Measurements from ENCODE around the gene FHOD1. TPM values are rescaled to one million over a fixed set of nuclear protein-coding genes. Genes with fewer than 3 reads are reported as not detected.

Gene FHOD1
- total RNA-seq, 1 experiment from 2014 or later = 58.2 TPM

DNA sequence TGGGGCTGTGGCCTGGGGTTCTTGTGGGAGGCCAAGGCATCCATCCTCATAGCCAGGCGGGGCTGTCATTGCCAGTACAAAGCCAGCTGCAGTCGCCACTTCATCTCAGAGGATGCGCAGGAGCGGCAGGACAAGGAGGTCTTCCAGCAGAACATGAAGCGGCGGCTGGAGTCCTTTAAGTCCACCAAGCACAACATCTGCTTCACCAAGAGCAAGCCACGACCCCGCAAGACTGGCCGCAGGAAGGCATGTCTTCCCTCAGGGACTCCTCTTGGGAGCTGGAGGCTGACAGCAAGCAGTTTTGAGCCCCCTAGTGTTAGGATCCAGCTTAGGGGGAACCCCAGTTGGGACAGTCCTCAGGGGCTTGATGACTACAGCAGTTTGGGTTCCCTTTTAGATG, 17.0 kb upstream of the FHOD1 start:
- Histone ChIP-seq H3K4me3 (no peak overlapping the region), H3K27me3 (ENCODE audit: insufficient read depth, low read depth) (no peaks in the 10 kb centered on the region), H3F3A (ENCODE audit: insufficient read depth, low read depth) (peaks cover 17% of the 10 kb centered on the region), H3K4me1 (replicated peaks; ENCODE audit: insufficient read depth) (peaks cover 18% of the 10 kb centered on the region), H3K36me3 (ENCODE audit: low read depth) (no peaks in the 10 kb centered on the region), H3K9me3 (ENCODE audit: insufficient read depth, low read depth) (no peaks in the 10 kb centered on the region), H3K4me2 (no peak overlapping the region), H3K27ac (no peak overlapping the region), H3K9me2 (ENCODE audit: insufficient read depth) (no peaks in the 10 kb centered on the region), H3K79me2 (ENCODE audit: low read depth) (no peaks in the 10 kb centered on the region), H2AFZ (no peak overlapping the region), H4K20me1 (ENCODE audit: insufficient read depth) (no peaks in the 10 kb centered on the region)
- CTCF ChIA-PET = no interaction called here
- no peak for DNase-seq
- intact Hi-C loops (cut with micrococcal nuclease; ENCODE audit: unreplicated experiment) = loop anchor here (5.0 kb wide), 1 partner anchor 73 kb away; no protein-coding TSS in a partner anchor
- POLR2A ChIA-PET (ENCODE audit: unreplicated experiment) = no interaction called here
- TF ChIP-seq EZH2 (IDR thresholded peaks at IDR 0.05; ENCODE audit: low read depth) = no peak
- TF ChIP-seq, protein P1, sequence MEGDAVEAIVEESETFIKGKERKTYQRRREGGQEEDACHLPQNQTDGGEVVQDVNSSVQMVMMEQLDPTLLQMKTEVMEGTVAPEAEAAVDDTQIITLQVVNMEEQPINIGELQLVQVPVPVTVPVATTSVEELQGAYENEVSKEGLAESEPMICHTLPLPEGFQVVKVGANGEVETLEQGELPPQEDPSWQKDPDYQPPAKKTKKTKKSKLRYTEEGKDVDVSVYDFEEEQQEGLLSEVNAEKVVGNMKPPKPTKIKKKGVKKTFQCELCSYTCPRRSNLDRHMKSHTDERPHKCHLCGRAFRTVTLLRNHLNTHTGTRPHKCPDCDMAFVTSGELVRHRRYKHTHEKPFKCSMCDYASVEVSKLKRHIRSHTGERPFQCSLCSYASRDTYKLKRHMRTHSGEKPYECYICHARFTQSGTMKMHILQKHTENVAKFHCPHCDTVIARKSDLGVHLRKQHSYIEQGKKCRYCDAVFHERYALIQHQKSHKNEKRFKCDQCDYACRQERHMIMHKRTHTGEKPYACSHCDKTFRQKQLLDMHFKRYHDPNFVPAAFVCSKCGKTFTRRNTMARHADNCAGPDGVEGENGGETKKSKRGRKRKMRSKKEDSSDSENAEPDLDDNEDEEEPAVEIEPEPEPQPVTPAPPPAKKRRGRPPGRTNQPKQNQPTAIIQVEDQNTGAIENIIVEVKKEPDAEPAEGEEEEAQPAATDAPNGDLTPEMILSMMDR (conservative IDR thresholded peaks at IDR 0.05) = no peak
- BruUV-seq (replicated peaks) = no TSS peak

- intact Hi-C loops (cut with micrococcal nuclease; ENCODE audit: unreplicated experiment) = loop anchor here (5.0 kb wide), 1 partner anchor 74 kb away; no protein-coding TSS in a partner anchor
Observed at GRCh38 chr16:67263201-67263600, 15.9 kb upstream of the FHOD1 start.

DNA sequence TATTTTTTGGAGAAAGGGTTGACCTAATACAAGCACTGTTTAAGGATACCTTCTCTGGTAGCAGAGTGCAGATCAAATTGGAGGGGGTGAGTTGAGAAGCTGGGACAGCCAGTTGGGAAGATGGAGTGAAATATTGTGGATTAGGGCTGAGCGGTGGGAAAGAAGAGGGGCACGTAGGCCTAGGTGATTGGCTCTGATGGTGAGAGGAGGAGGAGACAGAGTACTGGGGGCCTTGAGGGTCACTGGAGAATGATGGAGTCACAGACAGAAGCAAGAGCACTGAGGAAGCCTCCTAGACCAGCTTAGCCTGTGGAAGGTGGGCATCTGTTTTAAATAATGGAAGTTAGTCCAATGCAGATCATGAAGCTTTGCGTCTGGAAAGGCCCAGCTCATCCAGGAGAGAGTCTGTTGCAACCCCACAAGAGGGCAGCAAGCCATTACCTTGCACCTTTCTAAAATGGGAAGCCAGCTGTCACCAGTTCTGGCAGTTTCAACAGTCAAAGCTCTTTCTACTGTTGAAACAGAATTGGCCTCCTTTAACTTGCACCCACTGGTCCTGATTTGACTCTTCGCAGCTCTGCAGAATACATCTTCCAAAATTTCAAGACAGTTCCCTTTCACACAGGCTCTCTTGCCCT, 13.3 kb upstream of the FHOD1 start:
- intact Hi-C loops (cut with micrococcal nuclease; ENCODE audit: unreplicated experiment) = loop anchor here (1.0 to 5.0 kb wide), 4 partner anchors 18 to 204 kb away; no protein-coding TSS in a partner anchor
- no peaks in the 10 kb centered on the region for H3K79me2 ChIP-seq (ENCODE audit: low read depth)
- H3K9me2 ChIP-seq (ENCODE audit: insufficient read depth) = no peaks in the 10 kb centered on the region
- peak; percentile 48 to 53 for DNase-seq
- ChIA-PET POLR2A (ENCODE audit: unreplicated experiment) (interaction anchor here (0.6 to 0.7 kb wide), 3 partner anchors 34 to 295 kb away, joined by 3 to 9 read pairs (median 7); partner anchors contain the start of gene TMEM208), CTCF (interaction anchor here (0.6 to 1.4 kb wide), 16 partner anchors 18 to 574 kb away, joined by 3 to 16 read pairs (median 4); partner anchors contain the start of genes HSD11B2 and TPPP3)
- TF ChIP-seq, protein P1 (conservative IDR thresholded peaks at IDR 0.05) = peak; percentile 61
- TF ChIP-seq EZH2 (IDR thresholded peaks at IDR 0.05; ENCODE audit: low read depth) = no peak
- no peaks in the 10 kb centered on the region for H3K4me1 ChIP-seq (replicated peaks; ENCODE audit: insufficient read depth)
- H3K27ac ChIP-seq = no peak overlapping the region
- H3K4me2 ChIP-seq = no peak overlapping the region
- no peaks in the 10 kb centered on the region for H3F3A ChIP-seq (ENCODE audit: insufficient read depth, low read depth)
- no TSS peak for BruUV-seq (replicated peaks)
- no peak overlapping the region for H3K4me3 ChIP-seq
- no peaks in the 10 kb centered on the region for H3K36me3 ChIP-seq (ENCODE audit: low read depth)
- H3K9me3 ChIP-seq (ENCODE audit: insufficient read depth, low read depth) = no peaks in the 10 kb centered on the region
- H3K27me3 ChIP-seq (ENCODE audit: insufficient read depth, low read depth) = no peaks in the 10 kb centered on the region
- no peak overlapping the region for H2AFZ ChIP-seq
- no peaks in the 10 kb centered on the region for H4K20me1 ChIP-seq (ENCODE audit: insufficient read depth)

More at GRCh38 chr16:67263201-67263600, 15.9 kb upstream of the FHOD1 start:
- no peaks in the 10 kb centered on the region for H3K9me2 ChIP-seq (ENCODE audit: insufficient read depth)
- ChIA-PET POLR2A (ENCODE audit: unreplicated experiment) (no interaction called here), CTCF (no interaction called here)
- no peaks in the 10 kb centered on the region for H3K79me2 ChIP-seq (ENCODE audit: low read depth)
- peaks cover 11% of the 10 kb centered on the region for H3F3A ChIP-seq (ENCODE audit: insufficient read depth, low read depth)
- BruUV-seq (replicated peaks) = no TSS peak
- H3K36me3 ChIP-seq (ENCODE audit: low read depth) = no peaks in the 10 kb centered on the region
- no peak for TF ChIP-seq EZH2 (IDR thresholded peaks at IDR 0.05; ENCODE audit: low read depth)
- TF ChIP-seq, protein P1 (conservative IDR thresholded peaks at IDR 0.05) = no peak
- H3K27me3 ChIP-seq (ENCODE audit: insufficient read depth, low read depth) = no peaks in the 10 kb centered on the region
- H3K4me1 ChIP-seq (replicated peaks; ENCODE audit: insufficient read depth) = peaks cover 8% of the 10 kb centered on the region
- no peak overlapping the region for H3K27ac ChIP-seq
- H2AFZ ChIP-seq = no peak overlapping the region
- no peak overlapping the region for H3K4me3 ChIP-seq
- no peaks in the 10 kb centered on the region for H4K20me1 ChIP-seq (ENCODE audit: insufficient read depth)
- H3K9me3 ChIP-seq (ENCODE audit: insufficient read depth, low read depth) = no peaks in the 10 kb centered on the region
- no peak overlapping the region for H3K4me2 ChIP-seq
- no peak for DNase-seq

Measured in PC-9 (cell line).